HTERT RPE-1 (cell line): Measurements from ENCODE around the gene ZNF441.
"Not testable (repeated sequence)": the region's sequence is repeated elsewhere in the genome, so short reads cannot be mapped to it uniquely, and the experiment has no call there.

ENCODE experiments used
- in situ Hi-C: fragments of 300-500 bp; cut with MboI; formaldehyde crosslinking; loops from 4 replicates; pipeline ENCODE4 v1.14.3; 2020; ENCODE audit warnings: low sequenced_read_pairs

The ZNF441 gene

GRCh38 chr19:11776669-11777068 is 9.9 kb downstream of the ZNF441 start:
- in situ Hi-C loops, result not testable (repeated sequence)

GRCh38 chr19:11780431-11781020 is 13.7 kb downstream of the ZNF441 start:
- in situ Hi-C loops, result no loop called here

GRCh38 chr19:11781295-11782057 is 14.7 kb downstream of the ZNF441 start:
- in situ Hi-C loops, result no loop called here

GRCh38 chr19:11783767-11784166 is 17.0 kb downstream of the ZNF441 start:
- in situ Hi-C loops, result no loop called here

- in situ Hi-C loops, result no loop called here
These were observed 17.6 kb downstream of the ZNF441 start for GRCh38 chr19:11784356-11784755.

- in situ Hi-C loops, result no loop called here
These were observed 20.7 kb downstream of the ZNF441 start for GRCh38 chr19:11787536-11787935.

- in situ Hi-C loops, result no loop called here
These were observed 26.1 kb downstream of the ZNF441 start for GRCh38 chr19:11792942-11793341.

- in situ Hi-C loops, result no loop called here
These were observed 30.7 kb downstream of the ZNF441 start for GRCh38 chr19:11797491-11797890.

GRCh38 chr19:11798391-11799330 is 31.9 kb downstream of the ZNF441 start, which contains the start of gene ZNF491:
Gene ZNF491 (plus strand): TSS chr19:11798523. CDS start chr19:11805954, 7,431 bp downstream.
- in situ Hi-C loops, result no loop called here

GRCh38 chr19:11806354-11807098 is 39.7 kb downstream of the ZNF441 start:
- in situ Hi-C loops, result no loop called here

- in situ Hi-C loops, result no loop called here
These were observed 40.2 kb downstream of the ZNF441 start for GRCh38 chr19:11807099-11807380.

- in situ Hi-C loops, result no loop called here
These were observed 46.9 kb downstream of the ZNF441 start for GRCh38 chr19:11813703-11814028.

GRCh38 chr19:11814029-11814699 is 47.4 kb downstream of the ZNF441 start, which contains the start of gene ZNF440:
Gene ZNF440 (plus strand): TSS chr19:11814273. CDS start chr19:11814448, 175 bp downstream.
- in situ Hi-C loops, result no loop called here

GRCh38 chr19:11814700-11815035 is 47.9 kb downstream of the ZNF441 start:
- in situ Hi-C loops, result no loop called here

- in situ Hi-C loops, result no loop called here
These were observed 54.8 kb downstream of the ZNF441 start for GRCh38 chr19:11821474-11822109.

- in situ Hi-C loops, result not testable (repeated sequence)
These were observed 62.4 kb downstream of the ZNF441 start for GRCh38 chr19:11828957-11829876.

GRCh38 chr19:11832253-11832912 is 65.6 kb downstream of the ZNF441 start:
- in situ Hi-C loops, result no loop called here

- in situ Hi-C loops, result no loop called here
These were observed 66.7 kb downstream of the ZNF441 start for GRCh38 chr19:11833541-11833940.
